PC-3 (cell line): ENCODE measurements around the gene CACNB3.

Experiments
- CTCF ChIP-seq: fragments of 300-600 bp; sonication (generic); conservative IDR thresholded peaks from 2 replicates; pipeline ENCODE4 v1.5.1; 2017; ENCODE audit warnings: antibody characterized with exemption, low read depth, mild to moderate bottlenecking, low read length
- EZH2 ChIP-seq: fragments of 300-600 bp; sonication (generic); IDR thresholded peaks from one replicate; pipeline ENCODE4 v1.6.1; 2017; ENCODE audit warnings: antibody characterized with exemption, mild to moderate bottlenecking, low read length; ENCODE audit not compliant: unreplicated experiment

GRCh38 chr12:48828293-48828692, 10.0 kb downstream of the CACNB3 start:
- TF ChIP-seq CTCF (no peak), EZH2 (no peak)
